Measurements from ENCODE around the gene SOX6. TPM values are rescaled to one million over a fixed set of nuclear protein-coding genes. Genes with fewer than 3 reads are reported as not detected.

The SOX6 gene
- total RNA-seq, 1 experiment from 2014 or later: not detected

DNA sequence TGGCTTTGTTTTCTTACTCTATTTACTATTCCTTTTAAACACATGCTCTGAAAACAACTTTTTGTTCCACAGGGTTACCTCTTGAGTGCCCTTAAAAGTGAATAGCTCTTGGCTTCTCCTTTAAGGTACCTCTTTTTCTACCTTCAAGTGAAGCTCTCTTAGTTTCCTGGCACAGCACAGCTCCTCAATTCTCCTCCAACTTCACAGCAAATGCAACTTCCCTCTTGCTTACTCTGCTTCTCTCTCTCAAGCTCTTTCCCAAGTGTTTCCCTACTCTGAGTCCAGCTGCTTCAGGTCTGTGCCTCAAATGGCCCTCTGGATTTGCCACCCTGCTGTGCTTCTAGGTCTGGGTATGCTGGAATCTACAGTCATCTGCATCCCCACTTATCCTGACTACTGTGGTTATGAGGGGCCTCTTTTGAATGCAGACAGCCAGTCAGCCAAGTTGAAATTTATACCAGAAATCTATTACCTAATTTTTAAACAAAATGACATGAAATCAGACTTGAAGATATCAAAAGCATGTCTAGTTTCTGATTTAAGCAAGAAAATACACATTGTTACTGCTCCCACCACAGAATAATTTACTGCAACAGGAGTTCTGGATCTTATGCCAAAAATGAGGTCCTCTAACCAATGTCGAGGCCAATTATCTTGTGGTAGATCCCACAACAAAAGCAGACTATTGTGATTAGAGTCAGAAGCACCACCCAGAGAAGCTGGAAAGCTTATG is 371.1 kb downstream of the SOX6 start:
- no peak overlapping the region for H2BK120ac ChIP-seq (ENCODE audit: low read depth, low read length, poor library complexity, severe bottlenecking)
- H3K9ac ChIP-seq (ENCODE audit: extremely low read depth, insufficient read length, low read length): no peak overlapping the region
- no peak overlapping the region for H3T11ph ChIP-seq (ENCODE audit: low read length)
- no peaks in the 10 kb centered on the region for H3K9me3 ChIP-seq (ENCODE audit: control insufficient read depth, low read depth, low read length)
- no peak overlapping the region for H2AK5ac ChIP-seq (ENCODE audit: insufficient read length, low read length)
- no peaks in the 10 kb centered on the region for H3K79me1 ChIP-seq (ENCODE audit: insufficient read depth, low read depth, low read length, poor library complexity, severe bottlenecking)
- no peak overlapping the region for H3K27ac Mint-ChIP-seq
- TF ChIP-seq, protein P1, sequence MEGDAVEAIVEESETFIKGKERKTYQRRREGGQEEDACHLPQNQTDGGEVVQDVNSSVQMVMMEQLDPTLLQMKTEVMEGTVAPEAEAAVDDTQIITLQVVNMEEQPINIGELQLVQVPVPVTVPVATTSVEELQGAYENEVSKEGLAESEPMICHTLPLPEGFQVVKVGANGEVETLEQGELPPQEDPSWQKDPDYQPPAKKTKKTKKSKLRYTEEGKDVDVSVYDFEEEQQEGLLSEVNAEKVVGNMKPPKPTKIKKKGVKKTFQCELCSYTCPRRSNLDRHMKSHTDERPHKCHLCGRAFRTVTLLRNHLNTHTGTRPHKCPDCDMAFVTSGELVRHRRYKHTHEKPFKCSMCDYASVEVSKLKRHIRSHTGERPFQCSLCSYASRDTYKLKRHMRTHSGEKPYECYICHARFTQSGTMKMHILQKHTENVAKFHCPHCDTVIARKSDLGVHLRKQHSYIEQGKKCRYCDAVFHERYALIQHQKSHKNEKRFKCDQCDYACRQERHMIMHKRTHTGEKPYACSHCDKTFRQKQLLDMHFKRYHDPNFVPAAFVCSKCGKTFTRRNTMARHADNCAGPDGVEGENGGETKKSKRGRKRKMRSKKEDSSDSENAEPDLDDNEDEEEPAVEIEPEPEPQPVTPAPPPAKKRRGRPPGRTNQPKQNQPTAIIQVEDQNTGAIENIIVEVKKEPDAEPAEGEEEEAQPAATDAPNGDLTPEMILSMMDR (conservative IDR thresholded peaks at IDR 0.05): no peak
- DNase-seq: no peak
- H3K4me2 ChIP-seq (ENCODE audit: insufficient read depth, insufficient read length, low read length): no peak overlapping the region
- H2BK12ac ChIP-seq (ENCODE audit: insufficient read length, low read depth, low read length): no peak overlapping the region
- no peak overlapping the region for H2AFZ ChIP-seq (ENCODE audit: low read length)
- H2BK20ac ChIP-seq (ENCODE audit: low read depth, low read length, poor library complexity, severe bottlenecking): no peak overlapping the region
- no peak overlapping the region for H3K18ac ChIP-seq (ENCODE audit: insufficient read length, low read depth, low read length)
- no peaks in the 10 kb centered on the region for H3K36me3 Mint-ChIP-seq (ENCODE audit: insufficient read depth in 1 of 3, low read depth in 3 of 3)
- H3K4me3 Mint-ChIP-seq: no peak overlapping the region
- H3K4ac ChIP-seq (ENCODE audit: low read depth, low read length): no peak overlapping the region
- no peak overlapping the region for H3K56ac ChIP-seq (ENCODE audit: insufficient read length, low read depth, low read length)
- no peaks in the 10 kb centered on the region for H3K4me1 ChIP-seq (ENCODE audit: insufficient read depth, low read length)
- peaks cover 46% of the 10 kb centered on the region for H3K27me3 Mint-ChIP-seq (ENCODE audit: low read depth)
- no peak overlapping the region for H3K14ac ChIP-seq (ENCODE audit: insufficient read depth, low read length)
- H2BK5ac ChIP-seq (ENCODE audit: insufficient read length, low read length): no peak overlapping the region
- H4K5ac ChIP-seq (ENCODE audit: insufficient read length, low read depth, low read length): no peak overlapping the region
- no CpG with 5 or more reads among the region's 1 CpG for WGBS (ENCODE audit: extremely low coverage, insufficient read length, low lambda C conversion rate)
- no peaks in the 10 kb centered on the region for H4K20me1 ChIP-seq (ENCODE audit: control insufficient read depth, insufficient read depth, insufficient read length)
- no peaks in the 10 kb centered on the region for H3K79me2 ChIP-seq (ENCODE audit: insufficient read depth, low read length)
- no peaks in the 10 kb centered on the region for H3K9me3 Mint-ChIP-seq
- H2BK15ac ChIP-seq (ENCODE audit: low read depth, low read length): no peak overlapping the region
- no peak overlapping the region for H4K8ac ChIP-seq (replicated peaks; ENCODE audit: insufficient read length, low read depth, low read length)
- peaks cover 7% of the 10 kb centered on the region; the same call in 1 of the 2 replicates for H3K27me3 ChIP-seq (ENCODE audit: insufficient read depth, low read length)
- no peak overlapping the region for H3K23ac ChIP-seq (ENCODE audit: insufficient read length, low read depth, low read length)
- no peak overlapping the region for H3K27ac ChIP-seq (ENCODE audit: insufficient read length, low read depth, low read length)
- H4K91ac ChIP-seq (ENCODE audit: insufficient read length, low read depth, low read length): no peak overlapping the region
- H3K23me2 ChIP-seq (ENCODE audit: insufficient read length, low read depth, low read length, poor library complexity, severe bottlenecking): no peaks in the 10 kb centered on the region
- peaks cover 6 to 9% of the 10 kb centered on the region in 2 experiments; a peak in 3 of 4 replicates for H3K4me1 Mint-ChIP-seq
